Hematopoietic multipotent progenitor cell treated with erythropoietin and hydrocortisone succinate and interleukin-3 and kit ligand, for 6 days (in vitro differentiated cells): Measurements from ENCODE around the gene CRHR2.
"Not testable (repeated sequence)": the region's sequence is repeated elsewhere in the genome, so short reads cannot be mapped to it uniquely, and the experiment has no call there.

Experiments
- DNase-seq: peaks from one replicate; pipeline ENCODE4 v3.0.0-alpha.2; 2015

CRHR2 gene

GRCh38 chr7:30682212-30683083 lies at the start of gene CRHR2:
Gene CRHR2 (minus strand): TSS chr7:30682456. CDS start chr7:30682280, 176 bp downstream.
- no peak for DNase-seq

GRCh38 chr7:30731581-30731980 lies 49.3 kb upstream of the CRHR2 start:
- DNase-seq: no peak

GRCh38 chr7:30730996-30731395 lies 48.7 kb upstream of the CRHR2 start:
- no peak for DNase-seq

- DNase-seq: no peak
Measured at GRCh38 chr7:30730097-30730496, 47.8 kb upstream of the CRHR2 start.

- no peak for DNase-seq
Measured at GRCh38 chr7:30729642-30730041, 47.4 kb upstream of the CRHR2 start.

GRCh38 chr7:30728591-30729100 lies 46.4 kb upstream of the CRHR2 start:
- no peak for DNase-seq

GRCh38 chr7:30727061-30727945 lies 45.0 kb upstream of the CRHR2 start:
- DNase-seq: peak; percentile 47

- DNase-seq: no peak
Measured at GRCh38 chr7:30726296-30727006, 44.2 kb upstream of the CRHR2 start.

- DNase-seq: no peak
Measured at GRCh38 chr7:30723776-30724175, 41.5 kb upstream of the CRHR2 start.

GRCh38 chr7:30722671-30723070 lies 40.4 kb upstream of the CRHR2 start:
- DNase-seq: no peak

- no peak for DNase-seq
Measured at GRCh38 chr7:30722187-30722586, 39.9 kb upstream of the CRHR2 start.

GRCh38 chr7:30721211-30721610 lies 39.0 kb upstream of the CRHR2 start:
- no peak for DNase-seq

- DNase-seq: not testable (repeated sequence)
Measured at GRCh38 chr7:30719434-30719833, 37.2 kb upstream of the CRHR2 start.

- peak; percentile 5 for DNase-seq
Measured at GRCh38 chr7:30717181-30717580, 34.9 kb upstream of the CRHR2 start.

- no peak for DNase-seq
Measured at GRCh38 chr7:30714129-30714528, 31.9 kb upstream of the CRHR2 start.

GRCh38 chr7:30713392-30713791 lies 31.1 kb upstream of the CRHR2 start:
- no peak for DNase-seq

- no peak for DNase-seq
Measured at GRCh38 chr7:30710669-30711068, 28.4 kb upstream of the CRHR2 start.

- no peak for DNase-seq
Measured at GRCh38 chr7:30709549-30709948, 27.3 kb upstream of the CRHR2 start.

- DNase-seq: no peak
Measured at GRCh38 chr7:30708983-30709382, 26.7 kb upstream of the CRHR2 start.

GRCh38 chr7:30708412-30708811 lies 26.2 kb upstream of the CRHR2 start:
- no peak for DNase-seq

- no peak for DNase-seq
Measured at GRCh38 chr7:30707391-30708357, 25.4 kb upstream of the CRHR2 start.

- no peak for DNase-seq
Measured at GRCh38 chr7:30706908-30707307, 24.7 kb upstream of the CRHR2 start.
